ENCODE measurements around the gene UNC5A.

DNA sequence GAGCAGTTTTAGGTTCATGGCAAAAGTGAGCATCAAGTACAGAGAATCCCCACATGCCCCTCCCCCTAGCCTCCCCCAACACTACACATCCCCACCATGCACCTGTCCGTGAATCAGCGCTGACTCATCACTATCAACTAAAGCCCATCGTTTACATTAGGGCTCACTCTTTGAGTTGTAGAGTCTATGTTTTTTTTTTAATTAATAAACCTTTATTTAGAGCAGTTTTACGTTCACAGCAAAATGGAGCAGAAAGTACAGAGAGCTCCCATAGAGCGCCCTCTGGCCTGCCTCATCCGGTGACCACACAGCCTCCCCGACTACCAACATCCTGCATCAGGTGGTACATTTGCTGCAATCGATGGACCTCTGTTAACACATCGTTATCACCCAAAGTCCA, 47.9 kb upstream of the UNC5A start:
- TF ChIP-seq, protein P1, sequence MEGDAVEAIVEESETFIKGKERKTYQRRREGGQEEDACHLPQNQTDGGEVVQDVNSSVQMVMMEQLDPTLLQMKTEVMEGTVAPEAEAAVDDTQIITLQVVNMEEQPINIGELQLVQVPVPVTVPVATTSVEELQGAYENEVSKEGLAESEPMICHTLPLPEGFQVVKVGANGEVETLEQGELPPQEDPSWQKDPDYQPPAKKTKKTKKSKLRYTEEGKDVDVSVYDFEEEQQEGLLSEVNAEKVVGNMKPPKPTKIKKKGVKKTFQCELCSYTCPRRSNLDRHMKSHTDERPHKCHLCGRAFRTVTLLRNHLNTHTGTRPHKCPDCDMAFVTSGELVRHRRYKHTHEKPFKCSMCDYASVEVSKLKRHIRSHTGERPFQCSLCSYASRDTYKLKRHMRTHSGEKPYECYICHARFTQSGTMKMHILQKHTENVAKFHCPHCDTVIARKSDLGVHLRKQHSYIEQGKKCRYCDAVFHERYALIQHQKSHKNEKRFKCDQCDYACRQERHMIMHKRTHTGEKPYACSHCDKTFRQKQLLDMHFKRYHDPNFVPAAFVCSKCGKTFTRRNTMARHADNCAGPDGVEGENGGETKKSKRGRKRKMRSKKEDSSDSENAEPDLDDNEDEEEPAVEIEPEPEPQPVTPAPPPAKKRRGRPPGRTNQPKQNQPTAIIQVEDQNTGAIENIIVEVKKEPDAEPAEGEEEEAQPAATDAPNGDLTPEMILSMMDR (IDR thresholded peaks at IDR 0.05): no peak
- TF ChIP-seq POLR2A (IDR thresholded peaks at IDR 0.05): no peak

Data from uterus (tissue), 2 donors.